ENCODE measurements around the gene TBX18.

GRCh38 chr6:84657025-84657424, 107.4 kb downstream of the TBX18 start:
- TF ChIP-seq POLR2A (IDR thresholded peaks at IDR 0.05) (no peak), CTCF (IDR thresholded peaks at IDR 0.05) (no peak), POLR2AphosphoS5 (IDR thresholded peaks at IDR 0.05) (no peak), EP300 (IDR thresholded peaks at IDR 0.05) (no peak)

Data from suprapubic skin (tissue), 4 donors.